Nephron progenitor cell (in vitro differentiated cells): ENCODE measurements around the gene DAZAP1.

Source experiments
- DNase-seq: peaks from one replicate; pipeline ENCODE4 v3.0.0; 2021
- H3K27ac Mint-ChIP-seq: 2 replicates; pipeline ENCODE4 v1.8.0; 2021; ENCODE audit warnings: mild to moderate bottlenecking, moderate library complexity, mixed read lengths
- H3K27me3 Mint-ChIP-seq: 2 replicates; pipeline ENCODE4 v1.8.0; 2021; ENCODE audit warnings: mild to moderate bottlenecking, low read depth, mixed read lengths; ENCODE audit not compliant: poor library complexity
- H3K36me3 Mint-ChIP-seq: 2 replicates; pipeline ENCODE4 v1.8.0; 2021; ENCODE audit warnings: low read depth, mixed read lengths
- H3K4me1 Mint-ChIP-seq: 2 replicates; pipeline ENCODE4 v1.8.0; 2021; ENCODE audit warnings: mixed read lengths
- H3K4me3 Mint-ChIP-seq: 2 replicates; pipeline ENCODE4 v1.8.0; 2021; ENCODE audit warnings: mild to moderate bottlenecking, moderate library complexity, mixed read lengths
- H3K9me3 Mint-ChIP-seq: 2 replicates; pipeline ENCODE4 v1.8.0; 2021; ENCODE audit warnings: mild to moderate bottlenecking, moderate library complexity, mixed read lengths
- TF ChIP-seq, protein P1 (sequence below): fragments of 200-600 bp; sonication (generic); IDR thresholded peaks from 2 replicates; pipeline ENCODE4 v1.5.0; 2021; ENCODE audit warnings: antibody characterized with exemption

The DAZAP1 gene

GRCh38 chr19:1470305-1471009 lies 63.1 kb downstream of the DAZAP1 start:
- DNase-seq = peak; percentile 76
- Mint-ChIP-seq H3K27ac (no peak overlapping the region), H3K4me3 (peak overlapping the region; percentile 60), H3K36me3 (no peaks in the 10 kb centered on the region), H3K9me3 (no peaks in the 10 kb centered on the region), H3K4me1 (peaks cover 7% of the 10 kb centered on the region), H3K27me3 (peaks cover 78% of the 10 kb centered on the region)
- TF ChIP-seq, protein P1, sequence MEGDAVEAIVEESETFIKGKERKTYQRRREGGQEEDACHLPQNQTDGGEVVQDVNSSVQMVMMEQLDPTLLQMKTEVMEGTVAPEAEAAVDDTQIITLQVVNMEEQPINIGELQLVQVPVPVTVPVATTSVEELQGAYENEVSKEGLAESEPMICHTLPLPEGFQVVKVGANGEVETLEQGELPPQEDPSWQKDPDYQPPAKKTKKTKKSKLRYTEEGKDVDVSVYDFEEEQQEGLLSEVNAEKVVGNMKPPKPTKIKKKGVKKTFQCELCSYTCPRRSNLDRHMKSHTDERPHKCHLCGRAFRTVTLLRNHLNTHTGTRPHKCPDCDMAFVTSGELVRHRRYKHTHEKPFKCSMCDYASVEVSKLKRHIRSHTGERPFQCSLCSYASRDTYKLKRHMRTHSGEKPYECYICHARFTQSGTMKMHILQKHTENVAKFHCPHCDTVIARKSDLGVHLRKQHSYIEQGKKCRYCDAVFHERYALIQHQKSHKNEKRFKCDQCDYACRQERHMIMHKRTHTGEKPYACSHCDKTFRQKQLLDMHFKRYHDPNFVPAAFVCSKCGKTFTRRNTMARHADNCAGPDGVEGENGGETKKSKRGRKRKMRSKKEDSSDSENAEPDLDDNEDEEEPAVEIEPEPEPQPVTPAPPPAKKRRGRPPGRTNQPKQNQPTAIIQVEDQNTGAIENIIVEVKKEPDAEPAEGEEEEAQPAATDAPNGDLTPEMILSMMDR = no peak

- Mint-ChIP-seq H3K27ac (no peak overlapping the region), H3K4me3 (peak overlapping the region; percentile 58), H3K36me3 (no peaks in the 10 kb centered on the region), H3K27me3 (peaks cover 74% of the 10 kb centered on the region), H3K9me3 (no peaks in the 10 kb centered on the region), H3K4me1 (peaks cover 7% of the 10 kb centered on the region)
- DNase-seq = peak; percentile 61
- TF ChIP-seq, protein P1 = no peak
Observed at GRCh38 chr19:1471010-1471514, 63.7 kb downstream of the DAZAP1 start.

DNA sequence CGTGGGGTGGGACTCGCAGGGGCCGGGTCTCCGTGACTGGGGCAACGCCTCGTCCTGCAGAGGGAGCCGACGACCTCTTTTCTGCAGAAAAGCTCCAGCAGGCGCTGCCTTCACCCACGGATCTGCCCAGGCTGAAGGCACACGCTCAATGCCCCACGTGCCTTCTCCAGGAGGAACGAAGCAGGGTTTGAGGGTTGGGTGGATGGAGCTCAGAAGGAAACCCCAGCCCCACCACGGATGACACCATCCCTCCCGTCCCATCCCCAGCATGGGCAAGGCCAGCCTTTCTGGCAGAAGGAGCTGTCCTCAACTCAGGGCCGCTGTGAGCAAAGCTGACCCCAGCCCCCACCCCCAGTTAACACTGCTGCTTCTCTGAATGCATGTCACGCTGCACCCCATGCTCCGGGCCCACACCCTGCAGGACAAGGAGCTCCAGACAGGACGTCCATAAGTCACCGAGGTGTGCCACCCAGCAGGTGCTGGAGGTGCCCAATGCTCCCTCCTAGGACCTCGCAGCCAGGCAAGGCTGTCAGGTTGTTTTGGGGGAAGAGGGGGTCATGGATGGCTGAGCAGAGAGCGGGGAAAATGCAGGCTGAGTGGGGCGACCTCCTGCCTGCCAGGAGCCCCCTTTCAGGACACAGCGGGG lies 64.3 kb downstream of the DAZAP1 start:
- TF ChIP-seq, protein P1 = no peak
- H3K4me3 Mint-ChIP-seq = no peak overlapping the region
- H3K36me3 Mint-ChIP-seq = no peaks in the 10 kb centered on the region
- H3K4me1 Mint-ChIP-seq = peaks cover 7% of the 10 kb centered on the region
- no peaks in the 10 kb centered on the region for H3K9me3 Mint-ChIP-seq
- DNase-seq = no peak
- no peak overlapping the region for H3K27ac Mint-ChIP-seq
- peaks cover 68% of the 10 kb centered on the region for H3K27me3 Mint-ChIP-seq

- Mint-ChIP-seq H3K9me3 (no peaks in the 10 kb centered on the region), H3K27ac (no peak overlapping the region), H3K27me3 (peaks cover 60% of the 10 kb centered on the region), H3K36me3 (peaks cover 4% of the 10 kb centered on the region), H3K4me3 (no peak overlapping the region), H3K4me1 (peaks cover 10% of the 10 kb centered on the region)
- TF ChIP-seq, protein P1 = no peak
- DNase-seq = no peak
Observed at GRCh38 chr19:1472231-1473084, 65.1 kb downstream of the DAZAP1 start.

- Mint-ChIP-seq H3K9me3 (no peaks in the 10 kb centered on the region), H3K36me3 (peaks cover 5% of the 10 kb centered on the region), H3K4me3 (no peak overlapping the region), H3K4me1 (peaks cover 17% of the 10 kb centered on the region), H3K27me3 (peaks cover 53% of the 10 kb centered on the region), H3K27ac (no peak overlapping the region)
- DNase-seq = no peak
- TF ChIP-seq, protein P1 = no peak
Observed at GRCh38 chr19:1473085-1473851, 65.9 kb downstream of the DAZAP1 start.
